ENCODE measurements around the gene TMEM181.

GRCh38 chr6:158684311-158684710 lies 124.4 kb downstream of the TMEM181 start:
- no peak for TF ChIP-seq CTCF (IDR thresholded peaks at IDR 0.05)
- no peak for TF ChIP-seq POLR2A (IDR thresholded peaks at IDR 0.05)
